Osteoblast (primary cell): ENCODE results near the gene IQGAP3. TPM values are rescaled to one million over a fixed set of nuclear protein-coding genes. Genes with fewer than 3 reads are reported as not detected.

Experiments used
- DNase-seq: peaks from one replicate; pipeline ENCODE4 v3.0.0; 2011; ENCODE audit warnings: low spot score, mixed read lengths; ENCODE audit not compliant: insufficient read length; ENCODE audit errors: missing footprints
- H2AFZ ChIP-seq: 2 replicates; pipeline ENCODE4 v1.6.0; 2011; ENCODE audit warnings: mild to moderate bottlenecking, low read length
- H3K27ac ChIP-seq: 2 replicates; pipeline ENCODE4 v1.5.1; 2011; ENCODE audit warnings: mild to moderate bottlenecking, low read depth, low read length, moderate library complexity
- H3K27me3 ChIP-seq: 2 replicates; pipeline ENCODE4 v1.6.0; 2012; ENCODE audit warnings: mild to moderate bottlenecking, control low read depth, inconsistent platforms, low read length, moderate library complexity; ENCODE audit not compliant: insufficient read depth
- H3K36me3 ChIP-seq: 2 replicates; pipeline ENCODE4 v1.5.1; 2011; ENCODE audit warnings: mild to moderate bottlenecking, low read length, control low read depth, moderate library complexity; ENCODE audit not compliant: insufficient read depth
- H3K4me1 ChIP-seq: 2 replicates; pipeline ENCODE4 v1.5.1; 2011; ENCODE audit warnings: mild to moderate bottlenecking, low read length, control low read depth, moderate library complexity; ENCODE audit not compliant: insufficient read depth
- H3K4me2 ChIP-seq: 2 replicates; pipeline ENCODE4 v1.6.0; 2011; ENCODE audit warnings: mild to moderate bottlenecking, low read length; ENCODE audit not compliant: insufficient read depth
- H3K4me3 ChIP-seq: fragments of 200-600 bp; sonication (generic); 3 replicates; pipeline ENCODE4 v1.5.1; 2012; ENCODE audit warnings: mild to moderate bottlenecking, low read length, inconsistent platforms; ENCODE audit not compliant: insufficient read depth
- H3K79me2 ChIP-seq: 2 replicates; pipeline ENCODE4 v1.6.0; 2012; ENCODE audit warnings: mild to moderate bottlenecking, low read length, control low read depth, inconsistent platforms; ENCODE audit not compliant: insufficient read depth
- H3K9me3 ChIP-seq: 2 replicates; pipeline ENCODE4 v1.5.1; 2011; ENCODE audit warnings: low read depth, low read length, control low read depth
- H4K20me1 ChIP-seq: 2 replicates; pipeline ENCODE4 v1.6.0; 2012; ENCODE audit warnings: mild to moderate bottlenecking, low read length, control low read depth; ENCODE audit not compliant: insufficient read depth
- total RNA-seq: library from RNA; depleted of rRNA; stranded (reverse); fragments of >200 nt; gene quantifications from 2 replicates; pipeline ENCODE4 v1.2.3, GENCODE V29; 2012
- TF ChIP-seq, protein P1 (sequence below): IDR thresholded peaks from 2 replicates; pipeline ENCODE4 v1.5.1; 2011; ENCODE audit warnings: mild to moderate bottlenecking, low read depth, low read length, moderate library complexity; ENCODE audit errors: extremely low read depth

IQGAP3 gene
- total RNA-seq, 1 donor: 2.9 TPM

DNA sequence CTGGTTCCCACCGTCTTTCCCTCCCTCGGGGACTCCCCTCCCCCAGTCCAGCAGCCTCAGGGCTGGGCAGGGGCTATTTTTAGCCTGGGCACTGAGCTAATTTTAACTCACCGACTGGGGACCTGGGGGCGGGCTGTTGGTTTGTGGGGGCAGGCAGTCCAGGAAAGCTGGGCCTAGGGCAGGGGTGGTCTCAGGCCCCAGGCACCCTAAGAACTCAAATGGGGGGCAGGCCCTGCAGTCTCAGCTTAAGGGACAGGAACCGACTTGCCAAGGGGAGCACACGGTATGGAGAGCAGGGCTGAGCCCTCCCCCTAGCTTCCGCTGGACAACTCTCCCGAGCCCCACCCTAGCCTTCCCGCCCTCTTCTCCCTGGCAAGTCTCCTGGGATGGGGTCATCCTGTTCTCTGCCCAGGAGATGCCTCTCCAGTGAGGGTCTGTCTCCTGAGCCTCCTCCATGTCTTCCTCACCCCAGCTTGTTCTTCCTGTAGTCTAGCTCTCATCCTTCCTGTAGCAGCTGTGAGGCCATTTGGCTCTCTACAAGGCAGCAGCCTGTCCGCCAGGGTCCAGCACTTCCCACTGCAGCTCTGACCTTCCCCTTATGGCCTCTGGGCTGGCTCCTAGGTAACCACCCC is 81.8 kb downstream of the IQGAP3 start:
- peak; percentile 96 for DNase-seq
- TF ChIP-seq, protein P1, sequence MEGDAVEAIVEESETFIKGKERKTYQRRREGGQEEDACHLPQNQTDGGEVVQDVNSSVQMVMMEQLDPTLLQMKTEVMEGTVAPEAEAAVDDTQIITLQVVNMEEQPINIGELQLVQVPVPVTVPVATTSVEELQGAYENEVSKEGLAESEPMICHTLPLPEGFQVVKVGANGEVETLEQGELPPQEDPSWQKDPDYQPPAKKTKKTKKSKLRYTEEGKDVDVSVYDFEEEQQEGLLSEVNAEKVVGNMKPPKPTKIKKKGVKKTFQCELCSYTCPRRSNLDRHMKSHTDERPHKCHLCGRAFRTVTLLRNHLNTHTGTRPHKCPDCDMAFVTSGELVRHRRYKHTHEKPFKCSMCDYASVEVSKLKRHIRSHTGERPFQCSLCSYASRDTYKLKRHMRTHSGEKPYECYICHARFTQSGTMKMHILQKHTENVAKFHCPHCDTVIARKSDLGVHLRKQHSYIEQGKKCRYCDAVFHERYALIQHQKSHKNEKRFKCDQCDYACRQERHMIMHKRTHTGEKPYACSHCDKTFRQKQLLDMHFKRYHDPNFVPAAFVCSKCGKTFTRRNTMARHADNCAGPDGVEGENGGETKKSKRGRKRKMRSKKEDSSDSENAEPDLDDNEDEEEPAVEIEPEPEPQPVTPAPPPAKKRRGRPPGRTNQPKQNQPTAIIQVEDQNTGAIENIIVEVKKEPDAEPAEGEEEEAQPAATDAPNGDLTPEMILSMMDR: peak; percentile 22
- Histone ChIP-seq H3K4me3 (peak overlapping the region; percentile 29), H2AFZ (no peak overlapping the region), H3K27ac (peak overlapping the region; percentile 75), H3K27me3 (no peaks in the 10 kb centered on the region), H3K79me2 (peaks cover 100% of the 10 kb centered on the region), H3K9me3 (no peaks in the 10 kb centered on the region), H4K20me1 (peaks cover 100% of the 10 kb centered on the region), H3K4me1 (peaks cover 54% of the 10 kb centered on the region), H3K4me2 (peak overlapping the region; percentile 55), H3K36me3 (peaks cover 6% of the 10 kb centered on the region)

GRCh38 chr1:156489935-156490293 is 82.5 kb downstream of the IQGAP3 start:
- TF ChIP-seq, protein P1: no peak
- Histone ChIP-seq H3K27ac (peak overlapping the region; percentile 75), H3K36me3 (peaks cover 3% of the 10 kb centered on the region), H3K4me2 (peak overlapping the region; percentile 55), H2AFZ (no peak overlapping the region), H3K27me3 (no peaks in the 10 kb centered on the region), H3K4me1 (peaks cover 54% of the 10 kb centered on the region), H4K20me1 (peaks cover 100% of the 10 kb centered on the region), H3K79me2 (peaks cover 100% of the 10 kb centered on the region), H3K9me3 (no peaks in the 10 kb centered on the region), H3K4me3 (peak overlapping the region; percentile 29)
- DNase-seq: peak; percentile 67

- TF ChIP-seq, protein P1: no peak
- Histone ChIP-seq H2AFZ (no peak overlapping the region), H3K27me3 (no peaks in the 10 kb centered on the region), H3K9me3 (no peaks in the 10 kb centered on the region), H3K79me2 (peaks cover 100% of the 10 kb centered on the region), H3K4me3 (peak overlapping the region; percentile 29), H3K27ac (peak overlapping the region; percentile 75), H3K4me1 (peaks cover 54% of the 10 kb centered on the region), H3K4me2 (peak overlapping the region; percentile 55), H3K36me3 (no peaks in the 10 kb centered on the region), H4K20me1 (peaks cover 100% of the 10 kb centered on the region)
- DNase-seq: peak; percentile 78
These were observed 83.0 kb downstream of the IQGAP3 start for GRCh38 chr1:156489166-156489934.

- H3K27me3 ChIP-seq: no peaks in the 10 kb centered on the region
- H3K4me2 ChIP-seq: no peak overlapping the region
- no peak overlapping the region for H3K4me3 ChIP-seq
- H3K9me3 ChIP-seq: no peaks in the 10 kb centered on the region
- no peak overlapping the region for H2AFZ ChIP-seq
- no peaks in the 10 kb centered on the region for H3K36me3 ChIP-seq
- peaks cover 100% of the 10 kb centered on the region for H4K20me1 ChIP-seq
- H3K4me1 ChIP-seq: peaks cover 49% of the 10 kb centered on the region
- no peak overlapping the region for H3K27ac ChIP-seq
- H3K79me2 ChIP-seq: peaks cover 100% of the 10 kb centered on the region
- TF ChIP-seq, protein P1: no peak
- no peak for DNase-seq
These were observed 83.7 kb downstream of the IQGAP3 start for GRCh38 chr1:156488566-156489165.
